GM12872 (cell line): Measurements from ENCODE around the gene OTUD7B.

Experiments used
- CTCF ChIP-seq: IDR thresholded peaks from 3 replicates; pipeline ENCODE4 v1.5.1; 2011; ENCODE audit warnings: low read depth, mild to moderate bottlenecking, low read length, moderate library complexity; ENCODE audit not compliant: insufficient read depth

The OTUD7B gene

GRCh38 chr1:149967041-149967440 lies 43.5 kb downstream of the OTUD7B start:
- no peak for TF ChIP-seq CTCF

- TF ChIP-seq CTCF, result no peak
Measured at GRCh38 chr1:149966405-149966804, 44.1 kb downstream of the OTUD7B start.

GRCh38 chr1:149965440-149965839 lies 45.1 kb downstream of the OTUD7B start:
- TF ChIP-seq CTCF, result no peak

GRCh38 chr1:149963358-149963757 lies 47.2 kb downstream of the OTUD7B start:
- TF ChIP-seq CTCF, result no peak

GRCh38 chr1:149962736-149963135 lies 47.8 kb downstream of the OTUD7B start:
- TF ChIP-seq CTCF, result no peak

- TF ChIP-seq CTCF, result peak; percentile 66
Measured at GRCh38 chr1:149962039-149962647, 48.4 kb downstream of the OTUD7B start.

GRCh38 chr1:149949911-149950310 lies 60.6 kb downstream of the OTUD7B start:
- no peak for TF ChIP-seq CTCF
